GM10266 (cell line): ENCODE results near the gene KCNE3.

Experiments used
- DNase-seq: peaks from one replicate; pipeline ENCODE4 v3.0.0; 2012; ENCODE audit errors: extremely low spot score
- TF ChIP-seq, protein P1 (sequence below): IDR thresholded peaks from 2 replicates; pipeline ENCODE4 v1.5.1; 2012; ENCODE audit warnings: mild to moderate bottlenecking, low read depth; ENCODE audit not compliant: control insufficient read depth, insufficient read depth; ENCODE audit errors: missing control alignments

Gene KCNE3

DNA sequence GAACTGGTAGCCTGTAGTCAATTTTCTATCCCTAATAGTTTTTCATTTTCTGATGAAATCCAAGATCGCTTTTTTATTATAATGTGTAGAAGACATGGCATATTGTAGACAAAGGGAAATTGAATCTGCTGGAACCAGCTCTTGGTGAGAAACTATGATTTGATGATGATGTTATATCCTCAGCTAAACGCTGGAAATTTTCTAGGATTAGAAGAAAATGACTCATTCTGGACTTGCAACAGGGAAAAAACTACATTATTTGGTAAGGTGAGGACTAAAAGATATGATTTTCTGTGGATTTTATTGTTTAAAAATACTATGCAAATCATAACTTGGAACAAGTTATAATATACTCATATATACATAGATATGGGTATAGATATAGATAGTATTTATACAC is 55.0 kb downstream of the KCNE3 start:
- TF ChIP-seq, protein P1, sequence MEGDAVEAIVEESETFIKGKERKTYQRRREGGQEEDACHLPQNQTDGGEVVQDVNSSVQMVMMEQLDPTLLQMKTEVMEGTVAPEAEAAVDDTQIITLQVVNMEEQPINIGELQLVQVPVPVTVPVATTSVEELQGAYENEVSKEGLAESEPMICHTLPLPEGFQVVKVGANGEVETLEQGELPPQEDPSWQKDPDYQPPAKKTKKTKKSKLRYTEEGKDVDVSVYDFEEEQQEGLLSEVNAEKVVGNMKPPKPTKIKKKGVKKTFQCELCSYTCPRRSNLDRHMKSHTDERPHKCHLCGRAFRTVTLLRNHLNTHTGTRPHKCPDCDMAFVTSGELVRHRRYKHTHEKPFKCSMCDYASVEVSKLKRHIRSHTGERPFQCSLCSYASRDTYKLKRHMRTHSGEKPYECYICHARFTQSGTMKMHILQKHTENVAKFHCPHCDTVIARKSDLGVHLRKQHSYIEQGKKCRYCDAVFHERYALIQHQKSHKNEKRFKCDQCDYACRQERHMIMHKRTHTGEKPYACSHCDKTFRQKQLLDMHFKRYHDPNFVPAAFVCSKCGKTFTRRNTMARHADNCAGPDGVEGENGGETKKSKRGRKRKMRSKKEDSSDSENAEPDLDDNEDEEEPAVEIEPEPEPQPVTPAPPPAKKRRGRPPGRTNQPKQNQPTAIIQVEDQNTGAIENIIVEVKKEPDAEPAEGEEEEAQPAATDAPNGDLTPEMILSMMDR: no peak
- DNase-seq: no peak

DNA sequence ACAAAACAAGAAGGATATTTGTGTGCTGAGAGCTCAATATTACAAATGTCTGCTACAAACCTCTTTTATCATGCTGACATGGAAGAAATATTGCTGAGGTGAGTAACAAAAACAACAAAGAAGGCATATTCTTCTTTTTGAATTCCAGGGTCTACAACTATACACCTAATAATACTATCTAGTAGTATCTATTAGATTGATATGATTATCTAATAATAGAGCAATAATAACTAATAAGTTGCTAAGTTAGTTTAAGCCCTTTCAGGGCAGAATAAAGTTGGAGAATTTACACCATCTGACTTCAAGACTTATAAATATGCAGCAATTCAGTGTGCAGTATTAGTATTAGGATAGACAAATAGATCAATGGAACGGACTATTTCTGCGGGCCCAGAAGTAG is 57.7 kb downstream of the KCNE3 start:
- TF ChIP-seq, protein P1: no peak
- DNase-seq: no peak
